Activated CD4-positive, alpha-beta T cell treated with anti-CD3 and anti-CD28 coated beads, Interleukin-2, amount 10 ng/mL, durations not matched to agents 24 days and 14 days (primary cell): Measurements from ENCODE around the gene ZNF223. TPM values are rescaled to one million over a fixed set of nuclear protein-coding genes. Genes with fewer than 3 reads are reported as not detected.
A peak's percentile ranks its signal among the peaks of the same experiment; 100 is the strongest.

ENCODE experiments used
- DNase-seq: peaks from one replicate; pipeline ENCODE4 v3.0.0; 2022
- H3K27ac Mint-ChIP-seq: one replicate; pipeline ENCODE4 v1.8.0; 2022; ENCODE audit warnings: mild to moderate bottlenecking, mixed read lengths
- H3K27me3 Mint-ChIP-seq: one replicate; pipeline ENCODE4 v1.8.0; 2022; ENCODE audit warnings: mixed read lengths
- H3K36me3 Mint-ChIP-seq: one replicate; pipeline ENCODE4 v1.8.0; 2022; ENCODE audit warnings: low read depth, mild to moderate bottlenecking, mixed read lengths
- H3K4me1 Mint-ChIP-seq: one replicate; pipeline ENCODE4 v1.8.0; 2021; ENCODE audit warnings: mixed read lengths
- H3K4me3 Mint-ChIP-seq: one replicate; pipeline ENCODE4 v1.8.0; 2022; ENCODE audit warnings: mild to moderate bottlenecking, moderate library complexity, mixed read lengths
- H3K9me3 Mint-ChIP-seq: one replicate; pipeline ENCODE4 v1.8.0; 2021; ENCODE audit warnings: mixed read lengths
- intact Hi-C: fragments of 100-400 bp; cut with micrococcal nuclease; formaldehyde crosslinking; loops from one replicate; pipeline ENCODE4 v1.15.1; 2023
- total RNA-seq: library from RNA; stranded (reverse); gene quantifications from 2 replicates; pipeline ENCODE4 v1.2.3, GENCODE V29; 2022

The ZNF223 gene
- 0.40 TPM in 1 of 2 replicates, not detected in the other for total RNA-seq

DNA sequence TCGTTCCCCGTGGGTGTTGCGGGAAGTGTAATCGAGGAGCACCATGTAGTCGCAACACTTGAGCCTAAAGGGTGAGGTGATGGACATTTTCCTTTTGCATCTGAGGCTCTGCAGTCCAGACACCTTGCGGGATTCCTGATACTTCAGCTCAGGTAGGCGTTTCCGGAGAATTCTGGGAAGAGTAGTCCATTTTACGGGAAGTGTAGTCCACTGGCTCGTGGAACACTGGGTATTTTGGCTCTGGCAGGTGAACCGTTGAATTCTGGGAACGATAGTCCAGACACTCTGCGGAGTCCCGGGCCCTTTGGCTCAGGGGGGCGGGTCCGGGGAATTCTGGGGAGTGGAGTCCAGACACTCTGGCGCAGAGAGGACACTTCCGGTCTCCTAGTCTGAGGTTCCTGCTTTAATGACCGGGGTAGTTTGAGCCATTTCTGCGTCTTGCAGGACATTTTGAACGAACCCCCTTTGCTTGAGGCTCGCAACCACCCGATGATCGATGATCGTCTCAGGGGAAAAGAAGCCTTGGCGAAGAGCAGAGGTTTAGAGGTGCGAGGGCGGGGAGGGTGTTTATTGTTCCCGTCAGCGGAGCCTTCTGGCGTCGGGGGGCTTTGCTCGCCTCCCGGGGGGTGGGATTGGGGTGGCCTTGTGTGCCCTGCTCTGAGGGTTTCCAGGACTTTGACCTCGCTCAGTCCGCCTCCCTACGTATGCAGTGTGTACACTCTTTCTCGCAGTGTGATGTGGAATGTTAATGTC lies at the start of gene ZNF223:
ZNF223 (plus strand) TSS at position 387 of the 753 bp plus-strand sequence. CDS start 3,141 bp downstream, outside the sequence.
- Mint-ChIP-seq H3K27me3 (no peaks in the 10 kb centered on the region), H3K4me3 (peak within 1 kb of the TSS; percentile 79), H3K9me3 (peaks cover 63% of the 10 kb centered on the region), H3K4me1 (peaks cover 3% of the 10 kb centered on the region), H3K36me3 (peaks cover 8% of the 10 kb centered on the region), H3K27ac (no peak within 1 kb of the TSS)
- DNase-seq, result peak; percentile 63
- intact Hi-C loops, result no loop called here

GRCh38 chr19:44002212-44002565 lies 49.6 kb upstream of the ZNF223 start:
- no peaks in the 10 kb centered on the region for H3K27me3 Mint-ChIP-seq
- peaks cover 15% of the 10 kb centered on the region for H3K4me1 Mint-ChIP-seq
- DNase-seq, result peak; percentile 58
- intact Hi-C loops, result loop anchor here (1.0 to 10.0 kb wide), 11 partner anchors 18 to 499 kb away; partner anchors contain the start of genes ZNF155, ZNF180, ZNF222 and ZNF224
- peak overlapping the region; percentile 96 for H3K27ac Mint-ChIP-seq
- H3K36me3 Mint-ChIP-seq, result peaks cover 42% of the 10 kb centered on the region
- peak overlapping the region; percentile 97 for H3K4me3 Mint-ChIP-seq
- peaks cover 37% of the 10 kb centered on the region for H3K9me3 Mint-ChIP-seq

GRCh38 chr19:44002566-44003460 lies 49.0 kb upstream of the ZNF223 start, which contains the start of gene ZNF230:
Gene ZNF230 (plus strand): TSS chr19:44002957. CDS start chr19:44007079, 4,122 bp downstream.
- DNase-seq, result peak; percentile 95
- Mint-ChIP-seq H3K36me3 (peaks cover 42% of the 10 kb centered on the region), H3K4me1 (peaks cover 15% of the 10 kb centered on the region), H3K27ac (peak within 1 kb of the TSS; percentile 96), H3K9me3 (peaks cover 40% of the 10 kb centered on the region), H3K27me3 (no peaks in the 10 kb centered on the region), H3K4me3 (peak within 1 kb of the TSS; percentile 97)
- intact Hi-C loops, result loop anchor here (1.0 to 10.0 kb wide), 11 partner anchors 19 to 498 kb away; partner anchors contain the start of genes ZNF155, ZNF180, ZNF222 and ZNF224

DNA sequence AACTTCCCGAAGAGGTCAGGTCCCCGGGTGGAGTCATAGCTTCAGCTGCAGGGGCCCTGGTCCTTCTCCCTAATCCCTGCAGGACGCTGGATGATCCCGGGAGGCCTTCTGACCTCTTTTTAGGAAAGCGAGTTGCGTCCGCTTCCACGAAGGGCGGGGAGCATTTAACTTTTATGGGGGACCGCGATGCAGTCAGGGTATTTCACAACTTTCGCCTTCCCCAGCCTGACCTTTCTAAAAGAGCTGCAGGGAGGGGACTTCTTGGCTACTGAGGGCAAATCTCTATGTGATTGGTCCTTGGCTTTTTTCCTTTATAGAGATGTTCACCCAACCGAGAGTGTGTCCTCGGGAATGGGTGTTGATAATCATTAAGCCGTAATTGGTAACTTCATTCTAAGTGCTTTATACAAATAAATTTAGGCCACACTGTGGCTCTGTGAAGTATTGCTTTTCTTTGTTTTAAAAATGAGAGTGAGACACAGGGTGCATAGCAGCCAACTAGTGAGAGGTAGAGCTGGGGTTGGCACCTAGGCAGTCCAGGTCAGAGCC lies 48.3 kb upstream of the ZNF223 start:
- Mint-ChIP-seq H3K4me3 (peak overlapping the region; percentile 97), H3K27ac (peak overlapping the region; percentile 96), H3K9me3 (peaks cover 35% of the 10 kb centered on the region), H3K36me3 (peaks cover 43% of the 10 kb centered on the region), H3K27me3 (no peaks in the 10 kb centered on the region), H3K4me1 (peaks cover 15% of the 10 kb centered on the region)
- intact Hi-C loops, result loop anchor here (2.0 to 10.0 kb wide), 8 partner anchors 69 to 497 kb away; partner anchors contain the start of genes ZNF180, ZNF224, ZNF225 and ZNF226
- peak; percentile 68 for DNase-seq

DNA sequence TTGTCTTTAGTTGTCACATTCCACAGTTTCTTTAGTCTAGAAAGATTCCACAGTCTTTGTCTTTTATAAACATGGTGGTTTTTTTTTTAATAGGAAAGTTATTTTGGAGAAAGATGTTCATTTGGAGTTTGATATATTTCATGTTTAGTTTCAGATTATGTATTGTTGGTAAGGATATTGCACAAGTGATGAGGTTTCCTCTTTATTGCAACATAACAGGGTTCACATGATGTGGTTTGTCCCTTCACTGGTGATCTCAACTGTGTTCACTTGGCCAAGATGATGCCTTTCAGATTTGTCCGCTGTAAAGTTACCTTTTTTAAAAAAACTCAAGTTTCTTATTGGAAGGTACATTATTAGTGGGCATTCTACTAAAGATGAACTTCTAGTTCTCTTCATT lies 45.9 kb upstream of the ZNF223 start:
- intact Hi-C loops, result loop anchor here (10.0 kb wide), 1 partner anchor 299 kb away; the partner anchor contains the start of gene ZNF235
- no peaks in the 10 kb centered on the region for H3K27me3 Mint-ChIP-seq

DNA sequence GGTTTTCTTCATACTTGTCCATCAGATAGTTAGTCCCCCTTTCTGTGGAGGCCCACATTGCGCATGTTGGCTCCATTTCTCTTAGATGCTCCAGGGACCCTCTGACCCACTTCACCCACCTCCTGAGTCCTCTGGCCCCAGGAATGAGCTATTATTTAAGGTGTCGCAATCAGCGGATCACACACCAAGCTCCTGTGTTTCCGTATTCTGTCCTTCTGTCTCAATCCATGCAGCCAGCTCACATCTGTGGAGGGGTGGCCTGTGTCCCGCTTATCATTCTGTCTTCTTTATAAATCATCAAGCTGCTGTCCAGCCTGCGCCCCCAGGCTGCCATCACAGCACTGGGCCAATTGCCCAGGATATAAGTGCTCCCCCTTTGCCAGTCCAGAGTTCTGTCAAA lies 44.4 kb upstream of the ZNF223 start:
- Mint-ChIP-seq H3K4me3 (no peak overlapping the region), H3K4me1 (peaks cover 8% of the 10 kb centered on the region), H3K27ac (no peak overlapping the region), H3K27me3 (no peaks in the 10 kb centered on the region), H3K36me3 (peaks cover 67% of the 10 kb centered on the region), H3K9me3 (peaks cover 35% of the 10 kb centered on the region)
- no peak for DNase-seq
- intact Hi-C loops, result loop anchor here (10.0 kb wide), 1 partner anchor 297 kb away; the partner anchor contains the start of gene ZNF235

More for the DNA sequence above, 45.9 kb upstream of the ZNF223 start:
- DNase-seq, result no peak
- Mint-ChIP-seq H3K27ac (no peak overlapping the region), H3K4me3 (no peak overlapping the region), H3K4me1 (peaks cover 15% of the 10 kb centered on the region), H3K36me3 (peaks cover 61% of the 10 kb centered on the region), H3K9me3 (peaks cover 39% of the 10 kb centered on the region)

DNA sequence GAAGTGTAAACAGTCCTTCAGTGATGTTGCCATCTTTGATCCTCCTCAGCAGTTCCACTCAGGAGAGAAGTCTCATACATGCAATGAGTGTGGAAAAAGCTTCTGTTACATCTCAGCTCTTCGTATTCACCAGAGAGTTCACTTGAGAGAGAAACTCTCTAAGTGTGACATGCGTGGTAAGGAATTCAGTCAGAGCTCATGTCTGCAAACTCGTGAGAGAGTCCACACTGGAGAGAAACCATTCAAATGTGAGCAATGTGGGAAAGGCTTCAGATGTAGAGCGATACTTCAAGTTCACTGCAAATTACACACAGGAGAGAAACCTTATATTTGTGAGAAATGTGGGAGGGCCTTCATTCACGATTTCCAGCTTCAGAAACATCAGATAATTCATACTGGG lies 41.4 kb upstream of the ZNF223 start:
- Mint-ChIP-seq H3K4me1 (no peaks in the 10 kb centered on the region), H3K36me3 (peaks cover 67% of the 10 kb centered on the region), H3K4me3 (no peak overlapping the region), H3K27me3 (no peaks in the 10 kb centered on the region), H3K9me3 (peaks cover 53% of the 10 kb centered on the region), H3K27ac (no peak overlapping the region)
- intact Hi-C loops, result no loop called here
- no peak for DNase-seq

DNA sequence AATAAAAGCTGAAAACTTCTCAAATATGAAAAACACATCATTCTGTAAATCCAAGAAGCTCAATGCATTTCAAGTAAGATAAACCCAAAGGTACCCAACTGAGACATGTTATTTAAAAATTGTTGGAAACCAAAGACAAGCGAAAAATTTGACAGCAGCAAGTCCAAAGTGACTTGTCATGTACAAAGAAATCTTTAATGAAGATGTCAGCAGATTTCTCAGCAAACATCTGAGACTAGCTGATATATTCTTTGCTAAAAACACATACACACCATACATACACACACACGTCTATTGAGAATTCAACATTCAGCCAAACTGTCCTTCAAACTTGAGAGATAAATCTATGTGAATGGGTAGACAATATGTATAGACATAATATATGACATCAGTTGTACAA lies 32.3 kb upstream of the ZNF223 start:
- Mint-ChIP-seq H3K36me3 (no peaks in the 10 kb centered on the region), H3K4me3 (no peak overlapping the region), H3K27me3 (no peaks in the 10 kb centered on the region), H3K9me3 (peaks cover 43% of the 10 kb centered on the region), H3K27ac (no peak overlapping the region), H3K4me1 (no peaks in the 10 kb centered on the region)
- no peak for DNase-seq
- intact Hi-C loops, result no loop called here

- Mint-ChIP-seq H3K36me3 (peaks cover 14% of the 10 kb centered on the region), H3K27ac (no peak overlapping the region), H3K9me3 (peaks cover 50% of the 10 kb centered on the region), H3K27me3 (no peaks in the 10 kb centered on the region), H3K4me3 (no peak overlapping the region), H3K4me1 (peaks cover 16% of the 10 kb centered on the region)
- intact Hi-C loops, result no loop called here
- no peak for DNase-seq
Measured at GRCh38 chr19:44021221-44021620, 30.6 kb upstream of the ZNF223 start.

DNA sequence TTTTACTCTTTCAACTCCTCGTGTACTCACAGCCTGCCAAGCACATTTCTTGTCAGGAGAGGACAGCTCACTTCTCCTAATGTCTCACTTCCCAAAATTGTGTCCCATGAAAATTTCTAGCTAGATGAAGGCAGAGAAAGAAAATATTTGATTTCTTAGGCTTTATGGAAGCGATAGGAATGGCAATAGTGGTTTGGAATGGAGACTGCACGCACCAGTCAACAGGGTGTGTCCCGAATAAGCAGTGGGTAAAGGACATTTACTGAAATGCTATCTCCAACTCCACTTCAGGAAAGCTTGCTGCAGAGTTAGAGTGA lies 27.0 kb upstream of the ZNF223 start:
- no peak for DNase-seq
- Mint-ChIP-seq H3K27me3 (no peaks in the 10 kb centered on the region), H3K27ac (no peak overlapping the region), H3K36me3 (peaks cover 46% of the 10 kb centered on the region), H3K4me1 (peaks cover 16% of the 10 kb centered on the region), H3K9me3 (peaks cover 46% of the 10 kb centered on the region), H3K4me3 (peak overlapping the region; percentile 99)
- intact Hi-C loops, result loop anchor here (1.0 kb wide), 4 partner anchors 23 to 140 kb away; partner anchors contain the start of genes ZNF155, ZNF225, ZNF226 and ZNF230

GRCh38 chr19:44025217-44025936 lies 26.5 kb upstream of the ZNF223 start, which contains the start of gene ZNF222:
Gene ZNF222 (plus strand): TSS chr19:44025379. CDS start chr19:44025437, 58 bp downstream.
- intact Hi-C loops, result loop anchor here (1.0 kb wide), 4 partner anchors 23 to 140 kb away; partner anchors contain the start of genes ZNF155, ZNF225, ZNF226 and ZNF230

GRCh38 chr19:44026622-44027021 lies 25.2 kb upstream of the ZNF223 start:
- H3K36me3 Mint-ChIP-seq, result peaks cover 62% of the 10 kb centered on the region
- DNase-seq, result no peak
- H3K9me3 Mint-ChIP-seq, result peaks cover 43% of the 10 kb centered on the region
- H3K4me3 Mint-ChIP-seq, result peak overlapping the region; percentile 99
- peaks cover 16% of the 10 kb centered on the region for H3K4me1 Mint-ChIP-seq
- H3K27ac Mint-ChIP-seq, result no peak overlapping the region
- intact Hi-C loops, result no loop called here
- no peaks in the 10 kb centered on the region for H3K27me3 Mint-ChIP-seq

More at GRCh38 chr19:44025217-44025936, 26.5 kb upstream of the ZNF223 start, which contains the start of gene ZNF222:
- H3K9me3 Mint-ChIP-seq, result peaks cover 41% of the 10 kb centered on the region
- DNase-seq, result peak; percentile 92
- H3K4me1 Mint-ChIP-seq, result peaks cover 16% of the 10 kb centered on the region
- peak within 1 kb of the TSS; percentile 91 for H3K27ac Mint-ChIP-seq
- peaks cover 50% of the 10 kb centered on the region for H3K36me3 Mint-ChIP-seq
- no peaks in the 10 kb centered on the region for H3K27me3 Mint-ChIP-seq
- peak within 1 kb of the TSS; percentile 99 for H3K4me3 Mint-ChIP-seq
